ENCODE data around the gene PEMT.

PEMT gene

DNA sequence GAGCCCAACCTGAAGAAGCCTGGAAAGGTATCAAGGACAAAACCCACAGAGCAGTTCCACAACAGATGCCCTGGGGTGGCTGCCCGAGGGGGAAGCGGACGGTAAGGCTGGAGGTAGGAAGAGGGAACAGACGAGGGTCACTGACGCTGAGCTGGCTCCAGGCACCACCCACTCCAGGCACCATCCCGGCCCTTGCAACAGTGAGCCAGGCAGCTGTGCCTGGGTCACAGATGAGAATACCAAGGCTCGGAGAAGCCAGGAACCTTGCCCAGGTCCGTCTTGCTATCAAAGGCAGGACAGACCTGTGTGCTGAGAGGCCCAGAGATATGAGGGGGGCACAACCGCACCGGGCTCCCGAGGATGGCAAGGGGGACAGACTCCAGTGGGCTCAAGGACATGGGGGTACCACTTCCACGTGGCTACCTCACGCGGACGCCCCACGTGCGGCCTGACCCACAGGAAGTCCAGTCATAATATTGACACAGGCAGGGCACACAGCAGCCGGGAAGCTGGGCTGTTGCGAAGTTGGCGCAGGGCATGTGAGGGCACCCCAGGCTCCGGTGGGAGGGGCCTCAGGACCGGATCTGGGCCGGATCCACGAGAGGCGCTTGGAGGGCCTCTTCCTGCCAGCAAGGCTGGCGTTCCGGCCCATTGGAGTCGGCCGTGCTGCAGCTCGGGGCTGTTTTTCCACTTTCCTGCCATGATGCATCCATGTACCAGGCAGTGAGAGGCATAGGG, 29.9 kb downstream of the PEMT start:
- DNase-seq (ENCODE audit: low read depth in 1 of 2, low spot score in 1 of 2): no peak
- TF ChIP-seq SPI1 (IDR thresholded peaks at IDR 0.05; ENCODE audit: borderline replicate concordance, low read depth): no peak
- no peak for TF ChIP-seq GABPA (IDR thresholded peaks at IDR 0.05; ENCODE audit: low read depth)
- no peak for TF ChIP-seq POLR2AphosphoS5 (IDR thresholded peaks at IDR 0.05; ENCODE audit: low read depth)
- TF ChIP-seq, protein P1, sequence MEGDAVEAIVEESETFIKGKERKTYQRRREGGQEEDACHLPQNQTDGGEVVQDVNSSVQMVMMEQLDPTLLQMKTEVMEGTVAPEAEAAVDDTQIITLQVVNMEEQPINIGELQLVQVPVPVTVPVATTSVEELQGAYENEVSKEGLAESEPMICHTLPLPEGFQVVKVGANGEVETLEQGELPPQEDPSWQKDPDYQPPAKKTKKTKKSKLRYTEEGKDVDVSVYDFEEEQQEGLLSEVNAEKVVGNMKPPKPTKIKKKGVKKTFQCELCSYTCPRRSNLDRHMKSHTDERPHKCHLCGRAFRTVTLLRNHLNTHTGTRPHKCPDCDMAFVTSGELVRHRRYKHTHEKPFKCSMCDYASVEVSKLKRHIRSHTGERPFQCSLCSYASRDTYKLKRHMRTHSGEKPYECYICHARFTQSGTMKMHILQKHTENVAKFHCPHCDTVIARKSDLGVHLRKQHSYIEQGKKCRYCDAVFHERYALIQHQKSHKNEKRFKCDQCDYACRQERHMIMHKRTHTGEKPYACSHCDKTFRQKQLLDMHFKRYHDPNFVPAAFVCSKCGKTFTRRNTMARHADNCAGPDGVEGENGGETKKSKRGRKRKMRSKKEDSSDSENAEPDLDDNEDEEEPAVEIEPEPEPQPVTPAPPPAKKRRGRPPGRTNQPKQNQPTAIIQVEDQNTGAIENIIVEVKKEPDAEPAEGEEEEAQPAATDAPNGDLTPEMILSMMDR (IDR thresholded peaks at IDR 0.05; ENCODE audit: insufficient read depth, low read length): no peak
- TF ChIP-seq, protein P2, sequence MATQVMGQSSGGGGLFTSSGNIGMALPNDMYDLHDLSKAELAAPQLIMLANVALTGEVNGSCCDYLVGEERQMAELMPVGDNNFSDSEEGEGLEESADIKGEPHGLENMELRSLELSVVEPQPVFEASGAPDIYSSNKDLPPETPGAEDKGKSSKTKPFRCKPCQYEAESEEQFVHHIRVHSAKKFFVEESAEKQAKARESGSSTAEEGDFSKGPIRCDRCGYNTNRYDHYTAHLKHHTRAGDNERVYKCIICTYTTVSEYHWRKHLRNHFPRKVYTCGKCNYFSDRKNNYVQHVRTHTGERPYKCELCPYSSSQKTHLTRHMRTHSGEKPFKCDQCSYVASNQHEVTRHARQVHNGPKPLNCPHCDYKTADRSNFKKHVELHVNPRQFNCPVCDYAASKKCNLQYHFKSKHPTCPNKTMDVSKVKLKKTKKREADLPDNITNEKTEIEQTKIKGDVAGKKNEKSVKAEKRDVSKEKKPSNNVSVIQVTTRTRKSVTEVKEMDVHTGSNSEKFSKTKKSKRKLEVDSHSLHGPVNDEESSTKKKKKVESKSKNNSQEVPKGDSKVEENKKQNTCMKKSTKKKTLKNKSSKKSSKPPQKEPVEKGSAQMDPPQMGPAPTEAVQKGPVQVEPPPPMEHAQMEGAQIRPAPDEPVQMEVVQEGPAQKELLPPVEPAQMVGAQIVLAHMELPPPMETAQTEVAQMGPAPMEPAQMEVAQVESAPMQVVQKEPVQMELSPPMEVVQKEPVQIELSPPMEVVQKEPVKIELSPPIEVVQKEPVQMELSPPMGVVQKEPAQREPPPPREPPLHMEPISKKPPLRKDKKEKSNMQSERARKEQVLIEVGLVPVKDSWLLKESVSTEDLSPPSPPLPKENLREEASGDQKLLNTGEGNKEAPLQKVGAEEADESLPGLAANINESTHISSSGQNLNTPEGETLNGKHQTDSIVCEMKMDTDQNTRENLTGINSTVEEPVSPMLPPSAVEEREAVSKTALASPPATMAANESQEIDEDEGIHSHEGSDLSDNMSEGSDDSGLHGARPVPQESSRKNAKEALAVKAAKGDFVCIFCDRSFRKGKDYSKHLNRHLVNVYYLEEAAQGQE (IDR thresholded peaks at IDR 0.05; ENCODE audit: insufficient replicate concordance, low read depth): no peak
- H3K4me3 ChIP-seq (replicated peaks; ENCODE audit: insufficient read depth, low read length): no peak overlapping the region
- H3K27ac ChIP-seq (replicated peaks): no peak overlapping the region
- H3K27me3 ChIP-seq (ENCODE audit: insufficient read depth, poor library complexity, severe bottlenecking): no peaks in the 10 kb centered on the region

GRCh38 chr17:17560975-17561374, 30.5 kb downstream of the PEMT start:
- TF ChIP-seq, protein P2 (IDR thresholded peaks at IDR 0.05; ENCODE audit: insufficient replicate concordance, low read depth): no peak
- TF ChIP-seq SPI1 (IDR thresholded peaks at IDR 0.05; ENCODE audit: borderline replicate concordance, low read depth) (no peak), GABPA (IDR thresholded peaks at IDR 0.05; ENCODE audit: low read depth) (no peak), POLR2AphosphoS5 (IDR thresholded peaks at IDR 0.05; ENCODE audit: low read depth) (no peak)
- TF ChIP-seq, protein P1 (IDR thresholded peaks at IDR 0.05; ENCODE audit: insufficient read depth, low read length): no peak
- Histone ChIP-seq H3K27ac (replicated peaks) (no peak overlapping the region), H3K27me3 (ENCODE audit: insufficient read depth, poor library complexity, severe bottlenecking) (no peaks in the 10 kb centered on the region), H3K4me3 (replicated peaks; ENCODE audit: insufficient read depth, low read length) (no peak overlapping the region)
- DNase-seq (ENCODE audit: low read depth in 1 of 2, low spot score in 1 of 2): no peak

- no peak for DNase-seq (ENCODE audit: low read depth in 1 of 2, low spot score in 1 of 2)
- Histone ChIP-seq H3K27ac (replicated peaks) (no peak overlapping the region), H3K4me3 (replicated peaks; ENCODE audit: insufficient read depth, low read length) (no peak overlapping the region), H3K27me3 (ENCODE audit: insufficient read depth, poor library complexity, severe bottlenecking) (no peaks in the 10 kb centered on the region)
- TF ChIP-seq SPI1 (IDR thresholded peaks at IDR 0.05; ENCODE audit: borderline replicate concordance, low read depth): no peak
- TF ChIP-seq POLR2AphosphoS5 (IDR thresholded peaks at IDR 0.05; ENCODE audit: low read depth): no peak
- no peak for TF ChIP-seq GABPA (IDR thresholded peaks at IDR 0.05; ENCODE audit: low read depth)
- TF ChIP-seq, protein P2 (IDR thresholded peaks at IDR 0.05; ENCODE audit: insufficient replicate concordance, low read depth): no peak
- TF ChIP-seq, protein P1 (IDR thresholded peaks at IDR 0.05; ENCODE audit: insufficient read depth, low read length): no peak
Measured at GRCh38 chr17:17560167-17560566, 31.3 kb downstream of the PEMT start.
